ENCODE data around the gene PTPRD.

DNA sequence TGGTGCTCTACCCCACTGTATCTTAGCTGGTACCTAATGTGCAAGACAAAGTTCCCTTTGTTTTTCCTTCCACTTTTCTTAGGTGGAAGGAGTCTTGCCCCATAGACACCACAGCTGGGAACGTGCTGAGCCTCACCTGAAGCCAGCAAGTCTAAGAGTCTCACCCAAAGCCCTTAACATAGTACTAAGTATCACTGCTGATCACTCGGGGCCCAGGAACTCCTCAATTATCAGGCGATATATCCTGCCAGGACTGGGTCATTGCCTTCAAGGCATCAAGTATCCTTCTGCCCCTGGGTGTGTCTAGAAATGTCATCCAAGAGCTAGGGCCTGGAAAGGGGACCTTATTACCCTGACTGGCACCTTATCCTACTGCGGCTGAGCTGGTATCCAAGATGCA, 123.9 kb downstream of the PTPRD start:
- TF ChIP-seq, protein P1, sequence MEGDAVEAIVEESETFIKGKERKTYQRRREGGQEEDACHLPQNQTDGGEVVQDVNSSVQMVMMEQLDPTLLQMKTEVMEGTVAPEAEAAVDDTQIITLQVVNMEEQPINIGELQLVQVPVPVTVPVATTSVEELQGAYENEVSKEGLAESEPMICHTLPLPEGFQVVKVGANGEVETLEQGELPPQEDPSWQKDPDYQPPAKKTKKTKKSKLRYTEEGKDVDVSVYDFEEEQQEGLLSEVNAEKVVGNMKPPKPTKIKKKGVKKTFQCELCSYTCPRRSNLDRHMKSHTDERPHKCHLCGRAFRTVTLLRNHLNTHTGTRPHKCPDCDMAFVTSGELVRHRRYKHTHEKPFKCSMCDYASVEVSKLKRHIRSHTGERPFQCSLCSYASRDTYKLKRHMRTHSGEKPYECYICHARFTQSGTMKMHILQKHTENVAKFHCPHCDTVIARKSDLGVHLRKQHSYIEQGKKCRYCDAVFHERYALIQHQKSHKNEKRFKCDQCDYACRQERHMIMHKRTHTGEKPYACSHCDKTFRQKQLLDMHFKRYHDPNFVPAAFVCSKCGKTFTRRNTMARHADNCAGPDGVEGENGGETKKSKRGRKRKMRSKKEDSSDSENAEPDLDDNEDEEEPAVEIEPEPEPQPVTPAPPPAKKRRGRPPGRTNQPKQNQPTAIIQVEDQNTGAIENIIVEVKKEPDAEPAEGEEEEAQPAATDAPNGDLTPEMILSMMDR (IDR thresholded peaks at IDR 0.05): no peak
- no peak for TF ChIP-seq EZH2phosphoT487 (IDR thresholded peaks at IDR 0.05)
- no peak for TF ChIP-seq EZH2 (IDR thresholded peaks at IDR 0.05)

Data from neural progenitor cell (in vitro differentiated cells).